ENCODE data around the gene ADRM1.

DNA sequence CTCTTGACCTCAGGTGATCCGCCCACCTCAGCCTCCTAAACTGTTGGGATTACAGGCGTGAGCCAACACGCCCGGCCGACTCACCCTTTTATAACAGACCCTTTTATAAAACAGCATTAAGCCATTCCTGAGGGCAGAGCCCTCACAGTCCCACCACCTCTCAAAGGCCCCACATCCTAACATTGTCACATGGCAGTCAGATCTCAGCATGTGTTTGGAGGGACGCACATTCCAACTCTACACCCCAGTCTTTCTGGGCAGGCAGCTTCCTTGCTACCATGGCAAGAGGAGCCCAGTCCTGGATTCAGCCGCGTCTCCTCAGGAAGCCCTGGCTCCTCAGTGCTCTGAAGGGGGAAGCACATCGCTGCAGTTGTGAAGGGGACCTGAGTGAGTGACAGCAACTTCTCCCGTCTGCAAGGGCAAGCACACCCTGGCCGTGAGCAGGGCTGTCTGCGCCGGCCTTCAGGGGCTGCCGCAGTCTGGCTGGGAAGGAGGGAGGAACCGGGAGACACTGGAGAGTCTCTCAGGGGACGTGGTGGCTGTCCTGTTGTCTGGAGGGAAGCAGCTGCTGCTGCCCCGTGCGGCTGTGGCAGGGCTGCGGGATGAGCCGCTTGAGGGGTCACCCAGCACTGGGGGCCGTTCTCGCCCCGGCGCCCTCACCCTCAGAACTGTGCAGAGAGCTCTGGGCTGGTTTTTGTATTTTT lies 48.6 kb upstream of the ADRM1 start:
- TF ChIP-seq CTCF (IDR thresholded peaks at IDR 0.05) (no peak), POLR2A (IDR thresholded peaks at IDR 0.05) (no peak)

Measured in adrenal gland (tissue), 5 donors.